ENCODE data around the gene LRRC17. TPM values are rescaled to one million over a fixed set of nuclear protein-coding genes. Genes with fewer than 3 reads are reported as not detected.

Gene LRRC17
- polyA plus RNA-seq, 1 donor from 2014 or later: 6.7 TPM

- H3K4me2 ChIP-seq (ENCODE audit: low read length): no peak overlapping the region
- no peaks in the 10 kb centered on the region for H3K36me3 ChIP-seq (ENCODE audit: insufficient read depth, low read length)
- no peaks in the 10 kb centered on the region for H3F3A ChIP-seq (ENCODE audit: insufficient read depth, low read length, poor library complexity, severe bottlenecking)
- no peak overlapping the region for H3K27ac ChIP-seq (ENCODE audit: low read length)
- H4K20me1 ChIP-seq (ENCODE audit: insufficient read depth): no peaks in the 10 kb centered on the region
- no peak overlapping the region for H3K9ac ChIP-seq (ENCODE audit: low read length)
- H3K4me3 ChIP-seq (ENCODE audit: low read length): peak overlapping the region; percentile 27
- H3K79me2 ChIP-seq (replicated peaks; ENCODE audit: insufficient read depth, low read length): no peaks in the 10 kb centered on the region
- no peaks in the 10 kb centered on the region for H3K9me3 ChIP-seq (ENCODE audit: low read length)
- peak overlapping the region; percentile 1 for H2AFZ ChIP-seq (ENCODE audit: low read depth, low read length)
- no peaks in the 10 kb centered on the region for H3K27me3 ChIP-seq (ENCODE audit: insufficient read depth, low read depth, low read length)
- H3K9me2 ChIP-seq (ENCODE audit: insufficient read depth, low read length): no peaks in the 10 kb centered on the region
- TF ChIP-seq CTCF (IDR thresholded peaks at IDR 0.05; ENCODE audit: poor library complexity, severe bottlenecking): no peak
- TF ChIP-seq MXI1 (conservative IDR thresholded peaks at IDR 0.05; ENCODE audit: poor library complexity, severe bottlenecking): no peak
- no peak for TF ChIP-seq EZH2 (IDR thresholded peaks at IDR 0.05; ENCODE audit: borderline replicate concordance, insufficient read depth, low read length, poor library complexity, severe bottlenecking)
- no peak for TF ChIP-seq TAF1 (IDR thresholded peaks at IDR 0.05; ENCODE audit: low read depth)
- TF ChIP-seq RAD21 (conservative IDR thresholded peaks at IDR 0.05): no peak
- no peak for TF ChIP-seq POLR2AphosphoS5 (IDR thresholded peaks at IDR 0.05)
- no peak for TF ChIP-seq REST (IDR thresholded peaks at IDR 0.05; ENCODE audit: borderline replicate concordance)
- no peak for TF ChIP-seq EP300 (conservative IDR thresholded peaks at IDR 0.05; ENCODE audit: poor library complexity, severe bottlenecking)
Observed at GRCh38 chr7:102933763-102934162, 21.0 kb downstream of the LRRC17 start.

GRCh38 chr7:102934239-102934638 lies 21.4 kb downstream of the LRRC17 start:
- H3K4me2 ChIP-seq (ENCODE audit: low read length): no peak overlapping the region
- no peaks in the 10 kb centered on the region for H3K79me2 ChIP-seq (replicated peaks; ENCODE audit: insufficient read depth, low read length)

More at GRCh38 chr7:102934239-102934638, 21.4 kb downstream of the LRRC17 start:
- no peak overlapping the region for H2AFZ ChIP-seq (ENCODE audit: low read depth, low read length)
- no peaks in the 10 kb centered on the region for H3F3A ChIP-seq (ENCODE audit: insufficient read depth, low read length, poor library complexity, severe bottlenecking)
- H3K4me3 ChIP-seq (ENCODE audit: low read length): peak overlapping the region; percentile 27
- no peaks in the 10 kb centered on the region for H3K27me3 ChIP-seq (ENCODE audit: insufficient read depth, low read depth, low read length)
- H3K36me3 ChIP-seq (ENCODE audit: insufficient read depth, low read length): no peaks in the 10 kb centered on the region
- H3K9me2 ChIP-seq (ENCODE audit: insufficient read depth, low read length): no peaks in the 10 kb centered on the region
- TF ChIP-seq POLR2AphosphoS5 (IDR thresholded peaks at IDR 0.05) (no peak), MXI1 (conservative IDR thresholded peaks at IDR 0.05; ENCODE audit: poor library complexity, severe bottlenecking) (no peak), TAF1 (IDR thresholded peaks at IDR 0.05; ENCODE audit: low read depth) (no peak), SMC3 (conservative IDR thresholded peaks at IDR 0.05; ENCODE audit: poor library complexity) (no peak), CTCF (IDR thresholded peaks at IDR 0.05; ENCODE audit: poor library complexity, severe bottlenecking) (no peak)
- no peaks in the 10 kb centered on the region for H3K9me3 ChIP-seq (ENCODE audit: low read length)
- H3K27ac ChIP-seq (ENCODE audit: low read length): no peak overlapping the region
- no peaks in the 10 kb centered on the region for H4K20me1 ChIP-seq (ENCODE audit: insufficient read depth)
- H3K9ac ChIP-seq (ENCODE audit: low read length): no peak overlapping the region

Measured in neural cell (in vitro differentiated cells).